PC-9 (cell line): ENCODE results near the gene EYS.

Source experiments
- EZH2 ChIP-seq: fragments of 200-600 bp; sonication (generic); IDR thresholded peaks from 2 replicates; pipeline ENCODE4 v1.8.0; 2017; ENCODE audit warnings: antibody characterized with exemption, low read depth
- TF ChIP-seq, protein P1 (sequence below): fragments of 200-600 bp; sonication (generic); conservative IDR thresholded peaks from 2 replicates; pipeline ENCODE4 v1.6.1; 2017; ENCODE audit warnings: mixed run types, antibody characterized with exemption, mild to moderate bottlenecking, moderate library complexity

- TF ChIP-seq, protein P1, sequence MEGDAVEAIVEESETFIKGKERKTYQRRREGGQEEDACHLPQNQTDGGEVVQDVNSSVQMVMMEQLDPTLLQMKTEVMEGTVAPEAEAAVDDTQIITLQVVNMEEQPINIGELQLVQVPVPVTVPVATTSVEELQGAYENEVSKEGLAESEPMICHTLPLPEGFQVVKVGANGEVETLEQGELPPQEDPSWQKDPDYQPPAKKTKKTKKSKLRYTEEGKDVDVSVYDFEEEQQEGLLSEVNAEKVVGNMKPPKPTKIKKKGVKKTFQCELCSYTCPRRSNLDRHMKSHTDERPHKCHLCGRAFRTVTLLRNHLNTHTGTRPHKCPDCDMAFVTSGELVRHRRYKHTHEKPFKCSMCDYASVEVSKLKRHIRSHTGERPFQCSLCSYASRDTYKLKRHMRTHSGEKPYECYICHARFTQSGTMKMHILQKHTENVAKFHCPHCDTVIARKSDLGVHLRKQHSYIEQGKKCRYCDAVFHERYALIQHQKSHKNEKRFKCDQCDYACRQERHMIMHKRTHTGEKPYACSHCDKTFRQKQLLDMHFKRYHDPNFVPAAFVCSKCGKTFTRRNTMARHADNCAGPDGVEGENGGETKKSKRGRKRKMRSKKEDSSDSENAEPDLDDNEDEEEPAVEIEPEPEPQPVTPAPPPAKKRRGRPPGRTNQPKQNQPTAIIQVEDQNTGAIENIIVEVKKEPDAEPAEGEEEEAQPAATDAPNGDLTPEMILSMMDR = no peak
- TF ChIP-seq EZH2 = no peak
Measured at GRCh38 chr6:63999613-64000012, 1707.4 kb downstream of the EYS start.
